MM.1S (cell line): ENCODE data around the gene PCED1B.

Experiments used
- DNase-seq: peaks from one replicate; pipeline ENCODE4 v3.0.0-alpha.2; 2015
- H2AFZ ChIP-seq: fragments of 300-600 bp; sonication (generic); 2 replicates; pipeline ENCODE4 v1.6.0; 2016; ENCODE audit warnings: antibody characterized with exemption, low read length
- H3F3A ChIP-seq: fragments of 300-600 bp; sonication (generic); 2 replicates; pipeline ENCODE4 v1.6.1; 2016; ENCODE audit warnings: mild to moderate bottlenecking, antibody characterized with exemption, low read length, moderate library complexity, mixed read lengths; ENCODE audit not compliant: insufficient read depth
- H3K27ac ChIP-seq: fragments of 300-600 bp; sonication (generic); 2 replicates; pipeline ENCODE4 v1.5.1; 2016; ENCODE audit warnings: mild to moderate bottlenecking, low read length
- H3K27me3 ChIP-seq: fragments of 300-600 bp; sonication (generic); replicated peaks from 2 replicates; pipeline ENCODE4 v1.6.0; 2016; ENCODE audit warnings: low read length; ENCODE audit not compliant: insufficient read depth
- H3K36me3 ChIP-seq: fragments of 300-600 bp; sonication (generic); replicated peaks from 2 replicates; pipeline ENCODE4 v1.6.1; 2016; ENCODE audit warnings: mild to moderate bottlenecking, low read length, mixed read lengths; ENCODE audit not compliant: insufficient read depth
- H3K4me1 ChIP-seq: fragments of 300-600 bp; sonication (generic); 2 replicates; pipeline ENCODE4 v1.6.1; 2016; ENCODE audit warnings: low read length, mixed read lengths
- H3K4me2 ChIP-seq: fragments of 300-600 bp; sonication (generic); 2 replicates; pipeline ENCODE4 v1.6.0; 2016; ENCODE audit warnings: low read depth, low read length
- H3K4me3 ChIP-seq: fragments of 300-600 bp; sonication (generic); 2 replicates; pipeline ENCODE4 v1.5.1; 2016; ENCODE audit warnings: low read length, mixed read lengths
- H3K79me2 ChIP-seq: fragments of 300-600 bp; sonication (generic); 2 replicates; pipeline ENCODE4 v1.6.1; 2016; ENCODE audit warnings: mixed run types, low read length, mixed read lengths
- H3K9ac ChIP-seq: fragments of 300-600 bp; sonication (generic); 2 replicates; pipeline ENCODE4 v1.6.1; 2016; ENCODE audit warnings: low read length, mixed read lengths
- H3K9me2 ChIP-seq: fragments of 300-600 bp; sonication (generic); replicated peaks from 2 replicates; pipeline ENCODE4 v1.6.1; 2016; ENCODE audit warnings: mild to moderate bottlenecking, low read length, mixed read lengths; ENCODE audit not compliant: insufficient read depth
- H3K9me3 ChIP-seq: fragments of 300-600 bp; sonication (generic); replicated peaks from 2 replicates; pipeline ENCODE4 v1.6.1; 2016; ENCODE audit warnings: mild to moderate bottlenecking, low read length, mixed read lengths; ENCODE audit not compliant: insufficient read depth
- H4K20me1 ChIP-seq: fragments of 300-600 bp; sonication (generic); 2 replicates; pipeline ENCODE4 v1.6.1; 2016; ENCODE audit warnings: mild to moderate bottlenecking, low read length, moderate library complexity, mixed read lengths; ENCODE audit not compliant: insufficient read depth
- EZH2 ChIP-seq: fragments of 300-600 bp; sonication (generic); optimal IDR thresholded peaks from 2 replicates; pipeline ENCODE3; 2017; ENCODE audit warnings: low read depth, mild to moderate bottlenecking, antibody characterized with exemption, low read length, mixed read lengths
- EZH2phosphoT487 ChIP-seq: fragments of 300-600 bp; sonication (generic); IDR thresholded peaks from 2 replicates; pipeline ENCODE4 v1.6.1; 2018; ENCODE audit warnings: antibody characterized with exemption, low read length
- TF ChIP-seq, protein P1 (sequence below): fragments of 300-600 bp; sonication (generic); IDR thresholded peaks from 2 replicates; pipeline ENCODE4 v1.5.1; 2016; ENCODE audit warnings: antibody characterized with exemption, low read length, mixed read lengths

PCED1B gene

DNA sequence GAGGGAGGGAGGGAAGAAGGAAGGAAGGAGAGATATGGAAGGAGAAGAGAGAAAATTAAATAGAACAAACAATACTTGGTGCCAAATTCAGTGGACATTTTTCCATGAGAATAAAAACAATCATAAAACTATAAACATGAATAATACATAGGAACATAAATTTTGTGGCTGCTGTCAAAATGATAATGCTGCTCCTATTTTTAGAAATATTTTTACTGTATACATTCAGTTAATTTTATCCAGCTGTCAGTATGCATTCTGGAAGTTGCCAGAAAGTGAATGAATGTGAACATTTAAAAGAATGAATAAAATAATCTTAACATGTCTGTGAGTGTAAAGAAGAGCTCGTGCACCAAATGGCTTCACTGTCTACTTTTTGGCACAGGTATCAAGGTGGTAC is 13.9 kb upstream of the PCED1B start:
- H3K9ac ChIP-seq, result no peak overlapping the region
- H3K27ac ChIP-seq, result no peak overlapping the region
- H3K4me3 ChIP-seq, result no peak overlapping the region
- no peaks in the 10 kb centered on the region for H3K9me3 ChIP-seq
- no peaks in the 10 kb centered on the region for H3K4me1 ChIP-seq
- H3K79me2 ChIP-seq, result no peaks in the 10 kb centered on the region
- no peak overlapping the region for H3K4me2 ChIP-seq
- no peaks in the 10 kb centered on the region for H4K20me1 ChIP-seq
- H3K36me3 ChIP-seq, result no peaks in the 10 kb centered on the region
- H3K27me3 ChIP-seq, result no peaks in the 10 kb centered on the region
- H2AFZ ChIP-seq, result no peak overlapping the region
- H3K9me2 ChIP-seq, result no peaks in the 10 kb centered on the region
- no peak for DNase-seq
- TF ChIP-seq, protein P1, sequence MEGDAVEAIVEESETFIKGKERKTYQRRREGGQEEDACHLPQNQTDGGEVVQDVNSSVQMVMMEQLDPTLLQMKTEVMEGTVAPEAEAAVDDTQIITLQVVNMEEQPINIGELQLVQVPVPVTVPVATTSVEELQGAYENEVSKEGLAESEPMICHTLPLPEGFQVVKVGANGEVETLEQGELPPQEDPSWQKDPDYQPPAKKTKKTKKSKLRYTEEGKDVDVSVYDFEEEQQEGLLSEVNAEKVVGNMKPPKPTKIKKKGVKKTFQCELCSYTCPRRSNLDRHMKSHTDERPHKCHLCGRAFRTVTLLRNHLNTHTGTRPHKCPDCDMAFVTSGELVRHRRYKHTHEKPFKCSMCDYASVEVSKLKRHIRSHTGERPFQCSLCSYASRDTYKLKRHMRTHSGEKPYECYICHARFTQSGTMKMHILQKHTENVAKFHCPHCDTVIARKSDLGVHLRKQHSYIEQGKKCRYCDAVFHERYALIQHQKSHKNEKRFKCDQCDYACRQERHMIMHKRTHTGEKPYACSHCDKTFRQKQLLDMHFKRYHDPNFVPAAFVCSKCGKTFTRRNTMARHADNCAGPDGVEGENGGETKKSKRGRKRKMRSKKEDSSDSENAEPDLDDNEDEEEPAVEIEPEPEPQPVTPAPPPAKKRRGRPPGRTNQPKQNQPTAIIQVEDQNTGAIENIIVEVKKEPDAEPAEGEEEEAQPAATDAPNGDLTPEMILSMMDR, result no peak
- TF ChIP-seq EZH2phosphoT487 (no peak), EZH2 (no peak)
- H3F3A ChIP-seq, result no peaks in the 10 kb centered on the region

DNA sequence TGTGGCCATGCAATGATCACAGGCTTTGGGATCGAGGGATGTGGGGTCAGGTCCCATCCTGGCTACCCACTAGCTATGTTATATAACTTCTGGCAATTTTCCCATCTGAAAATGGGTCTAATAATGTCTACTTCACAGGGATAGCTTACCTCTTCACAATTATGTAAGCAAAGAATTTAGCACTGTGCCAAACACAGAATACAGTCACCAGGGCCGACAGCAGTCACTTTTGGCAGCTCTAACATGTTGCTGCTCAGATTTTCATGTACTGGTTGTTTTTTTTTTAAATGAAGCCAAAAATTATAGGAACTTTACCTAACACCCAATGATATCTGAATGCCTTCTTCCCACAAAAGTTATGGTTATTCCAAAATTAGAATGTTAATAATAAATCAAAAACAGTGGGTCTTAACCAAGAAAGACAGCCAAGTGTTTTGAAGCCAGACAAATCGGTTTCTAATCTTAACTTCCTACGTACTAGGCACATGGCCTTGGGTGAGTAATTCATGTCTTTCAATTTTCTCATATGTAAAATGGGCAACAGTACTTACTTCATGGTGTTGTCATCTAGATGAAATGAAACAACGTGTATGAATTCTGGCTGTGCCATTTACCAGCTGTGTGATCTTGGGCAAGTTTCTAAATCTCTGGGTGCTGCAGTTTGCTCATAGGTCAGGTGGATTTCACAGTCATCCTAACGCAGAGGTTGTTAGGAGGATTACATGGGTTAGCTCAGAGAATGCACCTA is 13.0 kb upstream of the PCED1B start:
- H3K9ac ChIP-seq, result no peak overlapping the region
- H3F3A ChIP-seq, result no peaks in the 10 kb centered on the region
- no peak for DNase-seq
- no peaks in the 10 kb centered on the region for H3K36me3 ChIP-seq
- H4K20me1 ChIP-seq, result no peaks in the 10 kb centered on the region
- TF ChIP-seq EZH2 (no peak), EZH2phosphoT487 (no peak)
- TF ChIP-seq, protein P1, result no peak
- H3K4me1 ChIP-seq, result no peaks in the 10 kb centered on the region
- H3K27me3 ChIP-seq, result no peaks in the 10 kb centered on the region
- no peak overlapping the region for H3K4me2 ChIP-seq
- no peaks in the 10 kb centered on the region for H3K9me3 ChIP-seq
- no peak overlapping the region for H2AFZ ChIP-seq
- H3K27ac ChIP-seq, result no peak overlapping the region
- no peaks in the 10 kb centered on the region for H3K9me2 ChIP-seq
- H3K79me2 ChIP-seq, result no peaks in the 10 kb centered on the region
- no peak overlapping the region for H3K4me3 ChIP-seq

DNA sequence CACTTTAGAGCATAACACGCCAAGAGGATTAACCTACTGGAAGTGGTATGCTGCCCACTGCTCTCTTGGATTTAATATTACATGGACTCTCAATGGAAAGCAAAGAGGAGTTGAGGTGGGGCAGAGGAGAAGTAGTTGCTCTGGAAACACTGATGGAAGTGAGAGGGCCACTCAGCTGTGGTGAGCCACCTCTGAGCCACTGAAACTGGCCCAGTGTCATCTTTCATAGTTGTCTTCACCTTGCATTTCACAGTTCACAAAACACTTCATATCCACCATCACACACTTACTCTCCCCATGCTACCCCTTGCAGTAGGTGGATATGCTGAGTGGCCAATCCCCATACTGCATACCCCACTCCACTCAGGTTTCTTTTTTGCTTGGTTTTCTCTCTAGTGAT is 12.2 kb upstream of the PCED1B start:
- H3K27ac ChIP-seq, result no peak overlapping the region
- DNase-seq, result no peak

More for the DNA sequence above, 12.2 kb upstream of the PCED1B start:
- no peak overlapping the region for H2AFZ ChIP-seq
- H3F3A ChIP-seq, result no peaks in the 10 kb centered on the region
- no peaks in the 10 kb centered on the region for H3K9me2 ChIP-seq
- no peak overlapping the region for H3K4me2 ChIP-seq
- H3K79me2 ChIP-seq, result no peaks in the 10 kb centered on the region
- H4K20me1 ChIP-seq, result no peaks in the 10 kb centered on the region
- no peaks in the 10 kb centered on the region for H3K4me1 ChIP-seq
- H3K9ac ChIP-seq, result no peak overlapping the region
- no peak for TF ChIP-seq EZH2
- no peak for TF ChIP-seq EZH2phosphoT487
- TF ChIP-seq, protein P1, result no peak
- no peaks in the 10 kb centered on the region for H3K27me3 ChIP-seq
- no peak overlapping the region for H3K4me3 ChIP-seq
- no peaks in the 10 kb centered on the region for H3K9me3 ChIP-seq
- no peaks in the 10 kb centered on the region for H3K36me3 ChIP-seq
